PFSK-1 (cell line): Measurements from ENCODE around the gene SLC27A5.

Experiments
- POLR2AphosphoS5 ChIP-seq: IDR thresholded peaks from 2 replicates; pipeline ENCODE4 v1.6.1; 2012; ENCODE audit warnings: low read depth, mild to moderate bottlenecking, control low read depth, low read length, moderate library complexity
- REST ChIP-seq, 2 experiments: IDR thresholded peaks; 2 replicates each; pipeline versions ENCODE4 v1.6.1 to v1.8.0; 2011 to 2012; ENCODE audit warnings: low read depth in 2 of 2, low read length in 2 of 2, control low read depth in 1 of 2, inconsistent platforms in 1 of 2, mild to moderate bottlenecking in 1 of 2, moderate library complexity in 1 of 2; ENCODE audit not compliant: insufficient read depth in 1 of 2
- SIN3A ChIP-seq: IDR thresholded peaks from 2 replicates; pipeline ENCODE4 v1.6.1; 2012; ENCODE audit warnings: mild to moderate bottlenecking, low read length, moderate library complexity, borderline replicate concordance; ENCODE audit not compliant: insufficient read depth
- TAF1 ChIP-seq: IDR thresholded peaks from 2 replicates; pipeline ENCODE4 v1.6.1; 2012; ENCODE audit warnings: low read length, control low read depth, borderline replicate concordance; ENCODE audit not compliant: insufficient read depth

DNA sequence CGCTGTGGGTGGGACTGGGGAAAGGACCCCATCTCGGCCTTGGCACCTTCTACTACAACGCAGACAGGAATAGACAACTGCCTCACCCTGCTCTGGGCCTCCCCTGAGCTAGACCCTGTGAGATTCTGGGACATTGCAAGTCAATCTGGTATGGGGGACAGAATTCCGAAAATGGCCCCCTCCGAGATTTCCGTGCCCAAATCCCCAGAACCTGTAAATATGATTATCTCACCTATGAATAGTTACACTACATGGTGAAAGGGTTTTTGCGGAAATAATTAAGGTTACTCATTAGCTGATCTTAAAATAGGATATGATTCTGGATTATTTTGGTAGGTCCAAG is 8.4 kb upstream of the SLC27A5 start:
- TF ChIP-seq SIN3A, result no peak
- TF ChIP-seq TAF1, result no peak
- TF ChIP-seq POLR2AphosphoS5, result no peak
- TF ChIP-seq REST (IDR thresholded peaks at IDR 0.05; ENCODE audit: insufficient read depth in 1 of 2, low read depth in 2 of 2, low read length in 2 of 2), result no peak
